WTC11 (cell line): ENCODE measurements around the gene TMEM161B.

ENCODE experiments used
- TF ChIP-seq, protein P1 (sequence below): fragments of 200-600 bp; IDR thresholded peaks from 2 replicates; pipeline ENCODE4 v1.8.0; 2022; ENCODE audit warnings: antibody characterized with exemption
- TF ChIP-seq, protein P2 (sequence below): sonication (generic); formaldehyde crosslinking; IDR thresholded peaks from 2 replicates; pipeline ENCODE4 v1.8.1; 2023; ENCODE audit warnings: mild to moderate bottlenecking, missing genetic modification reagents, moderate library complexity

DNA sequence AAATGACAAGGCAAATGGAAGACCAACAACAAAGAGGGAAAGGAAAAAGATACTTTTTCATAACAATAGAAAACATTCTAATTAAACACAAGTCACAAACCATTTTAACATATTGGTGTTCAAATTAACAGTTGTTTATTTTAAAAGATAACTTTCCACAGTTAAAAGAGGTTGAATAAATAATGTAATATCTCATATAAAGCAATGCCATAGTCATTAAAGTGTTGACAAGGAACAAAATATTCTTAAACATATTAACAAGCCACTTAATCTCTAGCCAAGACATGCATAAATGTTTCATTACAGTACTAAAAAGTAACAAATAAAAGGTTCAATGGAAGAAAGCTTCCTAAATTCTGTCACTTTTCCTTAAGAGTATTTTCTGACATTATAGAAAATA is 12.6 kb downstream of the TMEM161B start:
- TF ChIP-seq, protein P1, sequence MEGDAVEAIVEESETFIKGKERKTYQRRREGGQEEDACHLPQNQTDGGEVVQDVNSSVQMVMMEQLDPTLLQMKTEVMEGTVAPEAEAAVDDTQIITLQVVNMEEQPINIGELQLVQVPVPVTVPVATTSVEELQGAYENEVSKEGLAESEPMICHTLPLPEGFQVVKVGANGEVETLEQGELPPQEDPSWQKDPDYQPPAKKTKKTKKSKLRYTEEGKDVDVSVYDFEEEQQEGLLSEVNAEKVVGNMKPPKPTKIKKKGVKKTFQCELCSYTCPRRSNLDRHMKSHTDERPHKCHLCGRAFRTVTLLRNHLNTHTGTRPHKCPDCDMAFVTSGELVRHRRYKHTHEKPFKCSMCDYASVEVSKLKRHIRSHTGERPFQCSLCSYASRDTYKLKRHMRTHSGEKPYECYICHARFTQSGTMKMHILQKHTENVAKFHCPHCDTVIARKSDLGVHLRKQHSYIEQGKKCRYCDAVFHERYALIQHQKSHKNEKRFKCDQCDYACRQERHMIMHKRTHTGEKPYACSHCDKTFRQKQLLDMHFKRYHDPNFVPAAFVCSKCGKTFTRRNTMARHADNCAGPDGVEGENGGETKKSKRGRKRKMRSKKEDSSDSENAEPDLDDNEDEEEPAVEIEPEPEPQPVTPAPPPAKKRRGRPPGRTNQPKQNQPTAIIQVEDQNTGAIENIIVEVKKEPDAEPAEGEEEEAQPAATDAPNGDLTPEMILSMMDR = no peak
- TF ChIP-seq, protein P2, sequence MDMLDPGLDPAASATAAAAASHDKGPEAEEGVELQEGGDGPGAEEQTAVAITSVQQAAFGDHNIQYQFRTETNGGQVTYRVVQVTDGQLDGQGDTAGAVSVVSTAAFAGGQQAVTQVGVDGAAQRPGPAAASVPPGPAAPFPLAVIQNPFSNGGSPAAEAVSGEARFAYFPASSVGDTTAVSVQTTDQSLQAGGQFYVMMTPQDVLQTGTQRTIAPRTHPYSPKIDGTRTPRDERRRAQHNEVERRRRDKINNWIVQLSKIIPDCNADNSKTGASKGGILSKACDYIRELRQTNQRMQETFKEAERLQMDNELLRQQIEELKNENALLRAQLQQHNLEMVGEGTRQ = no peak
